Measurements from ENCODE around the gene CACNA1G.

- TF ChIP-seq, protein P1, sequence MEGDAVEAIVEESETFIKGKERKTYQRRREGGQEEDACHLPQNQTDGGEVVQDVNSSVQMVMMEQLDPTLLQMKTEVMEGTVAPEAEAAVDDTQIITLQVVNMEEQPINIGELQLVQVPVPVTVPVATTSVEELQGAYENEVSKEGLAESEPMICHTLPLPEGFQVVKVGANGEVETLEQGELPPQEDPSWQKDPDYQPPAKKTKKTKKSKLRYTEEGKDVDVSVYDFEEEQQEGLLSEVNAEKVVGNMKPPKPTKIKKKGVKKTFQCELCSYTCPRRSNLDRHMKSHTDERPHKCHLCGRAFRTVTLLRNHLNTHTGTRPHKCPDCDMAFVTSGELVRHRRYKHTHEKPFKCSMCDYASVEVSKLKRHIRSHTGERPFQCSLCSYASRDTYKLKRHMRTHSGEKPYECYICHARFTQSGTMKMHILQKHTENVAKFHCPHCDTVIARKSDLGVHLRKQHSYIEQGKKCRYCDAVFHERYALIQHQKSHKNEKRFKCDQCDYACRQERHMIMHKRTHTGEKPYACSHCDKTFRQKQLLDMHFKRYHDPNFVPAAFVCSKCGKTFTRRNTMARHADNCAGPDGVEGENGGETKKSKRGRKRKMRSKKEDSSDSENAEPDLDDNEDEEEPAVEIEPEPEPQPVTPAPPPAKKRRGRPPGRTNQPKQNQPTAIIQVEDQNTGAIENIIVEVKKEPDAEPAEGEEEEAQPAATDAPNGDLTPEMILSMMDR (IDR thresholded peaks at IDR 0.05 in 2 of 3, conservative IDR thresholded peaks at IDR 0.05 in 1 of 3; ENCODE audit: insufficient read depth in 2 of 3, low read depth in 1 of 3, low read length in 3 of 3): peak; percentile 95 to 97 (median 95)
- no peak for TF ChIP-seq ZNF584 (CRISPR knock-in tag; IDR thresholded peaks at IDR 0.05; ENCODE audit: low read depth)
- no peak for TF ChIP-seq MTF1 (CRISPR knock-in tag; IDR thresholded peaks at IDR 0.05; ENCODE audit: borderline replicate concordance)
- TF ChIP-seq ZNF253 (CRISPR knock-in tag; conservative IDR thresholded peaks at IDR 0.05): no peak
- TF ChIP-seq POLR2A (conservative IDR thresholded peaks at IDR 0.05): no peak
- TF ChIP-seq ZNF175 (CRISPR knock-in tag; IDR thresholded peaks at IDR 0.05; ENCODE audit: low read depth): no peak
- no peak for TF ChIP-seq PCBP2 (IDR thresholded peaks at IDR 0.05; ENCODE audit: low read depth, low read length, poor library complexity, severe bottlenecking)
- no peak for TF ChIP-seq RFX5 (IDR thresholded peaks at IDR 0.05; ENCODE audit: low read depth, low read length)
- TF ChIP-seq CREB1 (IDR thresholded peaks at IDR 0.05): no peak
- no peak for TF ChIP-seq CREB1 (CRISPR knock-in tag; IDR thresholded peaks at IDR 0.05)
- no peak for TF ChIP-seq BACH1 (tag; IDR thresholded peaks at IDR 0.05)
Measured at GRCh38 chr17:50547035-50547735, 13.3 kb upstream of the CACNA1G start, which contains the start of gene SPATA20.
